PC-3 (cell line): ENCODE data around the gene PAEP. TPM values are rescaled to one million over a fixed set of nuclear protein-coding genes. Genes with fewer than 3 reads are reported as not detected.

Source experiments
- ATAC-seq: fragments of 200-7000 bp; cut with Tn5 transposase; 2 replicates; pipeline ENCODE4 v1.9.1; 2020; ENCODE audit warnings: mild to moderate bottlenecking, moderate library complexity
- BruUV-seq: library from RNA; stranded (reverse); fragments of 400-500 nt; replicated peaks from 2 replicates; lab custom pipeline; 2021; lab: Mats Ljungman, UMichigan
- CTCF ChIA-PET: fragments of 300-600 bp; sonication (Branson Sonifier 250); formaldehyde crosslinking; loops from one replicate; lab custom pipeline; 2022; ENCODE audit warnings: antibody characterized with exemption; lab: Charles Lee
- POLR2A ChIA-PET: fragments of 300-600 bp; sonication (Branson Sonifier 250); formaldehyde crosslinking; loops from one replicate; lab custom pipeline; 2022; ENCODE audit warnings: antibody characterized with exemption; ENCODE audit not compliant: unreplicated experiment; lab: Charles Lee
- DNase-seq: peaks from one replicate; pipeline ENCODE4 v3.0.0-alpha.2; 2015
- H2AFZ ChIP-seq: fragments of 300-600 bp; sonication (generic); 2 replicates; pipeline ENCODE4 v1.6.0; 2016; ENCODE audit warnings: antibody characterized with exemption, low read length
- H3F3A ChIP-seq: fragments of 300-600 bp; sonication (generic); one replicate; pipeline ENCODE4 v1.6.0; 2017; ENCODE audit warnings: antibody characterized with exemption, low read length, control low read depth, mild to moderate bottlenecking; ENCODE audit not compliant: unreplicated experiment
- H3K27ac ChIP-seq: fragments of 300-600 bp; sonication (generic); 2 replicates; pipeline ENCODE4 v1.5.1; 2016; ENCODE audit warnings: mild to moderate bottlenecking, low read length
- H3K27me3 ChIP-seq: fragments of 300-600 bp; sonication (generic); 2 replicates; pipeline ENCODE4 v1.6.1; 2016; ENCODE audit warnings: low read length, mixed read lengths
- H3K36me3 ChIP-seq: fragments of 300-600 bp; sonication (generic); 2 replicates; pipeline ENCODE4 v1.6.1; 2016; ENCODE audit warnings: low read depth, mixed run types, low read length, mixed read lengths
- H3K4me1 ChIP-seq: fragments of 300-600 bp; sonication (generic); 2 replicates; pipeline ENCODE4 v1.5.1; 2016; ENCODE audit warnings: low read length; ENCODE audit not compliant: insufficient read depth
- H3K4me2 ChIP-seq: fragments of 300-600 bp; sonication (generic); 2 replicates; pipeline ENCODE4 v1.6.0; 2016; ENCODE audit warnings: low read length
- H3K4me3 ChIP-seq: fragments of 300-600 bp; sonication (generic); 2 replicates; pipeline ENCODE4 v1.5.1; 2016; ENCODE audit warnings: mild to moderate bottlenecking, low read length, mixed read lengths
- H3K79me2 ChIP-seq: fragments of 300-600 bp; sonication (generic); 2 replicates; pipeline ENCODE4 v1.6.1; 2017; ENCODE audit warnings: low read length, mixed read lengths
- H3K9ac ChIP-seq: fragments of 300-600 bp; sonication (generic); 2 replicates; pipeline ENCODE4 v1.6.0; 2016; ENCODE audit warnings: mild to moderate bottlenecking, low read length
- H3K9me2 ChIP-seq: fragments of 300-600 bp; sonication (generic); replicated peaks from 2 replicates; pipeline ENCODE4 v1.6.1; 2016; ENCODE audit warnings: mixed run types, low read length, mixed read lengths
- H3K9me3 ChIP-seq: fragments of 300-600 bp; sonication (generic); 2 replicates; pipeline ENCODE4 v1.6.1; 2016; ENCODE audit warnings: low read length, mixed read lengths
- H4K20me1 ChIP-seq: fragments of 300-600 bp; sonication (generic); 2 replicates; pipeline ENCODE4 v1.6.1; 2016; ENCODE audit warnings: low read length, mixed read lengths
- CTCF ChIP-seq: fragments of 300-600 bp; sonication (generic); conservative IDR thresholded peaks from 2 replicates; pipeline ENCODE4 v1.5.1; 2017; ENCODE audit warnings: antibody characterized with exemption, low read depth, mild to moderate bottlenecking, low read length
- EZH2 ChIP-seq: fragments of 300-600 bp; sonication (generic); IDR thresholded peaks from one replicate; pipeline ENCODE4 v1.6.1; 2017; ENCODE audit warnings: antibody characterized with exemption, mild to moderate bottlenecking, low read length; ENCODE audit not compliant: unreplicated experiment
- EZH2phosphoT487 ChIP-seq: fragments of 300-600 bp; sonication (generic); IDR thresholded peaks from 2 replicates; pipeline ENCODE4 v1.6.1; 2018; ENCODE audit warnings: mild to moderate bottlenecking, antibody characterized with exemption, low read length, borderline replicate concordance
- intact Hi-C: fragments of 100-400 bp; cut with micrococcal nuclease; formaldehyde crosslinking; loops from 2 replicates; pipeline ENCODE4 v1.9.0; 2023
- total RNA-seq: library from RNA; depleted of rRNA; stranded (reverse); fragments of >200 nt; gene quantifications from 2 replicates; pipeline ENCODE4 v1.2.3, GENCODE V29; 2014

The PAEP gene
- total RNA-seq, 1 experiment from 2014 or later: not detected

- Histone ChIP-seq H3K27ac (no peak overlapping the region), H2AFZ (no peak overlapping the region), H3K79me2 (no peaks in the 10 kb centered on the region), H3K9me3 (no peaks in the 10 kb centered on the region), H3K27me3 (no peaks in the 10 kb centered on the region), H3K9ac (no peak overlapping the region), H3K4me3 (no peak overlapping the region), H3K36me3 (no peaks in the 10 kb centered on the region), H3K4me1 (peaks cover 7% of the 10 kb centered on the region; the same call in 1 of the 2 replicates), H3K4me2 (no peak overlapping the region), H3K9me2 (no peaks in the 10 kb centered on the region), H3F3A (no peaks in the 10 kb centered on the region), H4K20me1 (no peaks in the 10 kb centered on the region)
- intact Hi-C loops: no loop called here
- no peak for ATAC-seq
- TF ChIP-seq EZH2phosphoT487 (no peak), EZH2 (no peak), CTCF (no peak)
- no peak for DNase-seq
- BruUV-seq: no TSS peak
- ChIA-PET POLR2A (no interaction called here), CTCF (no interaction called here)
Measured at GRCh38 chr9:135555910-135556309, 5.6 kb upstream of the PAEP start.

- TF ChIP-seq EZH2: no peak
- TF ChIP-seq CTCF: no peak
- TF ChIP-seq EZH2phosphoT487: no peak
- POLR2A ChIA-PET: no interaction called here
- Histone ChIP-seq H3K36me3 (no peaks in the 10 kb centered on the region), H3K27me3 (no peaks in the 10 kb centered on the region), H3F3A (no peaks in the 10 kb centered on the region), H4K20me1 (no peaks in the 10 kb centered on the region), H3K79me2 (no peaks in the 10 kb centered on the region), H3K9ac (no peak overlapping the region), H3K4me2 (peak overlapping the region; percentile 5; the same call in 1 of the 2 replicates), H3K9me3 (no peaks in the 10 kb centered on the region), H3K27ac (no peak overlapping the region), H2AFZ (no peak overlapping the region), H3K4me1 (peaks cover 7% of the 10 kb centered on the region; the same call in 1 of the 2 replicates), H3K4me3 (no peak overlapping the region), H3K9me2 (no peaks in the 10 kb centered on the region)
- intact Hi-C loops: no loop called here
- BruUV-seq: no TSS peak
- CTCF ChIA-PET: no interaction called here
- peak; percentile 52 for DNase-seq
- peak; percentile 81 for ATAC-seq
Measured at GRCh38 chr9:135559606-135560005, 1.9 kb upstream of the PAEP start.

GRCh38 chr9:135562235-135562745 is 734 bp downstream of the PAEP start:
- TF ChIP-seq EZH2 (no peak), CTCF (no peak), EZH2phosphoT487 (no peak)
- no TSS peak for BruUV-seq
- intact Hi-C loops: no loop called here
- no peak for ATAC-seq
- peaks cover 7% of the 10 kb centered on the region; the same call in 1 of the 2 replicates for H3K4me1 ChIP-seq
- no peaks in the 10 kb centered on the region for H3K79me2 ChIP-seq
- ChIA-PET POLR2A (no interaction called here), CTCF (no interaction called here)
- no peaks in the 10 kb centered on the region for H3K27me3 ChIP-seq
- H3K9me2 ChIP-seq: no peaks in the 10 kb centered on the region
- H3F3A ChIP-seq: no peaks in the 10 kb centered on the region
- no peak overlapping the region for H3K4me3 ChIP-seq
- no peak overlapping the region for H2AFZ ChIP-seq
- H4K20me1 ChIP-seq: no peaks in the 10 kb centered on the region
- no peaks in the 10 kb centered on the region for H3K9me3 ChIP-seq
- no peaks in the 10 kb centered on the region for H3K36me3 ChIP-seq
- no peak overlapping the region for H3K9ac ChIP-seq
- H3K4me2 ChIP-seq: no peak overlapping the region
- H3K27ac ChIP-seq: no peak overlapping the region
- no peak for DNase-seq
